C4-2B (cell line): ENCODE data around the gene GKN1.

ENCODE experiments used
- CTCF ChIP-seq: fragments of 450-650 bp; conservative IDR thresholded peaks from 2 replicates; pipeline ENCODE4 v1.5.1; 2017; ENCODE audit warnings: mild to moderate bottlenecking
- ZFX ChIP-seq: fragments of 450-650 bp; IDR thresholded peaks from 2 replicates; pipeline ENCODE4 v1.6.1; 2017

DNA sequence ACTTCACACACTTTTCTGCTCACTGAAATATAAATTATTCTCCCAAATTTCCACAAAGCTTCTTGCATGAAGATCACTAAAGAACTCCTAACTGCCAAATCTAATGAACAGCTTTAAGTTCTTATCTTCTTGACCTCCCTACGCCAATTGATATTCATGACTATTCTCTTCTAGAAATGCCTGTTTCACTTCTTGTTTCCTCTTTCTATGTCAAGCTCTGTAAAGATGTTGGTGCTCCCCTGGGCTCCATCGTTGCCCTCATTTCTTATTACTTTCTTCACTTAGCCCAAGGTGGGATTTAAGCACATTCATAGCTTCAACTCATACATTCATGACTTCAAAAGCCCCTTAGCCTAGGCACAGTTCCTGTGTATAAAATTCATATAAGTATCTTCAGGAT, 29.3 kb downstream of the GKN1 start:
- TF ChIP-seq CTCF (no peak), ZFX (no peak)
